H9 (cell line): ENCODE data around the gene BCL7B. TPM values are rescaled to one million over a fixed set of nuclear protein-coding genes. Genes with fewer than 3 reads are reported as not detected.

Experiments used
- DNase-seq: peaks from one replicate; pipeline ENCODE4 v3.0.0-alpha.2; 2017
- H2AFZ ChIP-seq: one replicate; pipeline ENCODE4 v1.6.1; 2013; ENCODE audit warnings: mild to moderate bottlenecking, low read length, control low read depth, moderate library complexity
- H2AK5ac ChIP-seq: 2 replicates; pipeline ENCODE4 v1.6.1; 2013; ENCODE audit warnings: low read length, control low read depth, mixed read lengths; ENCODE audit not compliant: insufficient read length
- H2BK120ac ChIP-seq: one replicate; pipeline ENCODE4 v1.6.1; 2013; ENCODE audit warnings: low read depth, mild to moderate bottlenecking, low read length, control low read depth, inconsistent platforms; ENCODE audit not compliant: poor library complexity, severe bottlenecking
- H2BK12ac ChIP-seq: 2 replicates; pipeline ENCODE4 v1.6.1; 2013; ENCODE audit warnings: low read length, control low read depth, mixed read lengths, low read depth; ENCODE audit not compliant: insufficient read length
- H2BK15ac ChIP-seq: 2 replicates; pipeline ENCODE4 v1.6.1; 2013; ENCODE audit warnings: low read depth, low read length, control low read depth
- H2BK20ac ChIP-seq: one replicate; pipeline ENCODE4 v1.6.1; 2013; ENCODE audit warnings: low read depth, mild to moderate bottlenecking, low read length, control low read depth, inconsistent platforms; ENCODE audit not compliant: poor library complexity, severe bottlenecking
- H2BK5ac ChIP-seq: 2 replicates; pipeline ENCODE4 v1.6.1; 2013; ENCODE audit warnings: low read length, control low read depth, mixed read lengths; ENCODE audit not compliant: insufficient read length
- H3K14ac ChIP-seq: 2 replicates; pipeline ENCODE4 v1.6.1; 2013; ENCODE audit warnings: low read length, control low read depth; ENCODE audit not compliant: insufficient read depth
- H3K18ac ChIP-seq: 2 replicates; pipeline ENCODE4 v1.6.1; 2013; ENCODE audit warnings: low read depth, mild to moderate bottlenecking, mixed read lengths, low read length, control low read depth; ENCODE audit not compliant: insufficient read length
- H3K23ac ChIP-seq: 2 replicates; pipeline ENCODE4 v1.6.1; 2013; ENCODE audit warnings: low read length, control low read depth, mixed read lengths, low read depth; ENCODE audit not compliant: insufficient read length
- H3K23me2 ChIP-seq: 2 replicates; pipeline ENCODE4 v1.6.1; 2013; ENCODE audit warnings: low read depth, mild to moderate bottlenecking, mixed read lengths, low read length, control low read depth; ENCODE audit not compliant: insufficient read length, poor library complexity, severe bottlenecking
- H3K27ac ChIP-seq: 2 replicates; pipeline ENCODE4 v1.5.1; 2013; ENCODE audit warnings: low read length, control low read depth, mixed read lengths, low read depth; ENCODE audit not compliant: insufficient read length
- H3K27me3 ChIP-seq: 2 replicates; pipeline ENCODE4 v1.6.1; 2013; ENCODE audit warnings: low read length, control low read depth, inconsistent platforms; ENCODE audit not compliant: insufficient read depth
- H3K4ac ChIP-seq: 2 replicates; pipeline ENCODE4 v1.6.1; 2013; ENCODE audit warnings: low read depth, mild to moderate bottlenecking, control low read depth, inconsistent platforms, low read length, moderate library complexity
- H3K4me1 ChIP-seq: 2 replicates; pipeline ENCODE4 v1.6.1; 2013; ENCODE audit warnings: low read length, control low read depth, inconsistent platforms; ENCODE audit not compliant: insufficient read depth
- H3K4me2 ChIP-seq: 2 replicates; pipeline ENCODE4 v1.6.1; 2013; ENCODE audit warnings: low read length, control low read depth, mixed read lengths; ENCODE audit not compliant: insufficient read length, insufficient read depth
- H3K56ac ChIP-seq: 2 replicates; pipeline ENCODE4 v1.6.1; 2013; ENCODE audit warnings: low read depth, mild to moderate bottlenecking, mixed read lengths, low read length, control low read depth; ENCODE audit not compliant: insufficient read length
- H3K79me1 ChIP-seq: 2 replicates; pipeline ENCODE4 v1.6.1; 2013; ENCODE audit warnings: low read depth, mild to moderate bottlenecking, moderate library complexity, low read length, control low read depth, inconsistent platforms; ENCODE audit not compliant: insufficient read depth, poor library complexity, severe bottlenecking
- H3K79me2 ChIP-seq: 2 replicates; pipeline ENCODE4 v1.6.1; 2013; ENCODE audit warnings: low read length, control low read depth, inconsistent platforms; ENCODE audit not compliant: insufficient read depth
- H3K9ac ChIP-seq: 2 replicates; pipeline ENCODE4 v1.6.1; 2013; ENCODE audit warnings: low read length, control low read depth, mixed read lengths; ENCODE audit not compliant: insufficient read length; ENCODE audit errors: extremely low read depth
- H3K9me3 ChIP-seq: one replicate; pipeline ENCODE4 v1.6.1; 2013; ENCODE audit warnings: low read depth, low read length, inconsistent platforms; ENCODE audit not compliant: control insufficient read depth
- H3T11ph ChIP-seq: one replicate; pipeline ENCODE4 v1.6.1; 2013; ENCODE audit warnings: mild to moderate bottlenecking, low read length, control low read depth, inconsistent platforms
- H4K20me1 ChIP-seq: one replicate; pipeline ENCODE4 v1.6.1; 2013; ENCODE audit not compliant: control insufficient read depth, insufficient read length, insufficient read depth
- H4K5ac ChIP-seq: 2 replicates; pipeline ENCODE4 v1.6.1; 2013; ENCODE audit warnings: low read depth, mild to moderate bottlenecking, mixed read lengths, low read length, control low read depth; ENCODE audit not compliant: insufficient read length
- H4K8ac ChIP-seq: replicated peaks from 2 replicates; pipeline ENCODE4 v1.6.1; 2013; ENCODE audit warnings: low read length, control low read depth, mixed read lengths, low read depth; ENCODE audit not compliant: insufficient read length
- H4K91ac ChIP-seq: 2 replicates; pipeline ENCODE4 v1.6.1; 2013; ENCODE audit warnings: low read depth, mild to moderate bottlenecking, moderate library complexity, mixed read lengths, low read length, control low read depth; ENCODE audit not compliant: insufficient read length
- H3K27ac Mint-ChIP-seq, 3 experiments: 2 replicates in 2 of 3; 3 replicates in 1 of 3; pipeline ENCODE4 v1.8.0; 2020 to 2021; ENCODE audit warnings: mixed read lengths in 3 of 3, mild to moderate bottlenecking in 1 of 3, moderate library complexity in 1 of 3
- H3K27me3 Mint-ChIP-seq: 2 replicates; pipeline ENCODE4 v1.8.0; 2021; ENCODE audit warnings: low read depth, mild to moderate bottlenecking, moderate library complexity, mixed read lengths
- H3K36me3 Mint-ChIP-seq, 3 experiments: 2 replicates in 2 of 3; 3 replicates in 1 of 3; pipeline ENCODE4 v1.8.0; 2020 to 2021; ENCODE audit warnings: low read depth in 3 of 3, mixed read lengths in 3 of 3; ENCODE audit not compliant: insufficient read depth in 1 of 3
- H3K4me1 Mint-ChIP-seq, 2 experiments: 2 replicates each; pipeline ENCODE4 v1.8.0; 2020; ENCODE audit warnings: mixed read lengths in 2 of 2
- H3K4me3 Mint-ChIP-seq, 2 experiments: 2 replicates in 1 of 2; 3 replicates in 1 of 2; pipeline ENCODE4 v1.8.0; 2020 to 2021; ENCODE audit warnings: mild to moderate bottlenecking in 2 of 2, mixed read lengths in 2 of 2, moderate library complexity in 1 of 2
- H3K9me3 Mint-ChIP-seq, 2 experiments: 2 replicates in 1 of 2; 3 replicates in 1 of 2; pipeline ENCODE4 v1.8.0; 2020; ENCODE audit warnings: mild to moderate bottlenecking in 2 of 2, mixed read lengths in 2 of 2, moderate library complexity in 1 of 2
- WGBS: extraction: QIAGEN DNeasy Blood & Tissue Kit; methylation state at CpG from one replicate; pipeline ENCODE4 v1.1.7; 2013; ENCODE audit warnings: missing lambda C conversion rate, low lambda C conversion rate, mixed read lengths; ENCODE audit not compliant: insufficient read length; ENCODE audit errors: extremely low coverage; 5-methylcytosine and 5-hydroxymethylcytosine counted together
- total RNA-seq: library from RNA; stranded (reverse); gene quantifications from 2 replicates; pipeline ENCODE4 v1.2.1, GENCODE V29; 2021
- TF ChIP-seq, protein P1 (sequence below): fragments of 200-600 bp; sonication (generic); conservative IDR thresholded peaks from 3 replicates; pipeline ENCODE4 v1.8.0; 2021; ENCODE audit warnings: antibody characterized with exemption, mild to moderate bottlenecking

The BCL7B gene
- total RNA-seq, 1 experiment from 2014 or later: 48.9 TPM

GRCh38 chr7:73547841-73548240 lies 9.6 kb downstream of the BCL7B start:
- H3K27ac Mint-ChIP-seq: no peak overlapping the region
- no peak overlapping the region for H2AFZ ChIP-seq
- no peak overlapping the region for H2BK15ac ChIP-seq
- H4K91ac ChIP-seq: no peak overlapping the region
- no peaks in the 10 kb centered on the region for H3K27me3 ChIP-seq
- no peak overlapping the region for H4K8ac ChIP-seq
- H3K27me3 Mint-ChIP-seq: no peaks in the 10 kb centered on the region
- H3K23ac ChIP-seq: no peak overlapping the region
- no CpG with 5 or more reads among the region's 9 CpGs for WGBS
- no peak for DNase-seq
- H3K36me3 Mint-ChIP-seq: peaks cover 10 to 51% (median 34%) of the 10 kb centered on the region in 3 experiments; a peak in 6 of 7 replicates
- H2AK5ac ChIP-seq: no peak overlapping the region
- no peaks in the 10 kb centered on the region for H3K4me1 ChIP-seq
- no peak overlapping the region for H2BK120ac ChIP-seq
- no peaks in the 10 kb centered on the region for H3K4me1 Mint-ChIP-seq
- H3K14ac ChIP-seq: no peak overlapping the region
- no peak overlapping the region for H3K9ac ChIP-seq
- no peak overlapping the region for H3K27ac ChIP-seq
- peaks cover 6% of the 10 kb centered on the region for H3K79me1 ChIP-seq
- H3K4me3 Mint-ChIP-seq: no peak overlapping the region
- H4K5ac ChIP-seq: no peak overlapping the region
- H3K9me3 Mint-ChIP-seq: no peaks in the 10 kb centered on the region
- H3K23me2 ChIP-seq: no peaks in the 10 kb centered on the region
- H3K9me3 ChIP-seq: no peaks in the 10 kb centered on the region
- no peak overlapping the region for H2BK20ac ChIP-seq
- H3K18ac ChIP-seq: no peak overlapping the region
- no peak overlapping the region for H2BK12ac ChIP-seq
- no peak overlapping the region for H3T11ph ChIP-seq
- no peak overlapping the region for H3K4me2 ChIP-seq
- no peak overlapping the region for H3K56ac ChIP-seq
- H4K20me1 ChIP-seq: no peaks in the 10 kb centered on the region
- H3K79me2 ChIP-seq: no peaks in the 10 kb centered on the region; the same call in 1 of the 2 replicates
- no peak overlapping the region for H3K4ac ChIP-seq
- no peak overlapping the region for H2BK5ac ChIP-seq
- TF ChIP-seq, protein P1, sequence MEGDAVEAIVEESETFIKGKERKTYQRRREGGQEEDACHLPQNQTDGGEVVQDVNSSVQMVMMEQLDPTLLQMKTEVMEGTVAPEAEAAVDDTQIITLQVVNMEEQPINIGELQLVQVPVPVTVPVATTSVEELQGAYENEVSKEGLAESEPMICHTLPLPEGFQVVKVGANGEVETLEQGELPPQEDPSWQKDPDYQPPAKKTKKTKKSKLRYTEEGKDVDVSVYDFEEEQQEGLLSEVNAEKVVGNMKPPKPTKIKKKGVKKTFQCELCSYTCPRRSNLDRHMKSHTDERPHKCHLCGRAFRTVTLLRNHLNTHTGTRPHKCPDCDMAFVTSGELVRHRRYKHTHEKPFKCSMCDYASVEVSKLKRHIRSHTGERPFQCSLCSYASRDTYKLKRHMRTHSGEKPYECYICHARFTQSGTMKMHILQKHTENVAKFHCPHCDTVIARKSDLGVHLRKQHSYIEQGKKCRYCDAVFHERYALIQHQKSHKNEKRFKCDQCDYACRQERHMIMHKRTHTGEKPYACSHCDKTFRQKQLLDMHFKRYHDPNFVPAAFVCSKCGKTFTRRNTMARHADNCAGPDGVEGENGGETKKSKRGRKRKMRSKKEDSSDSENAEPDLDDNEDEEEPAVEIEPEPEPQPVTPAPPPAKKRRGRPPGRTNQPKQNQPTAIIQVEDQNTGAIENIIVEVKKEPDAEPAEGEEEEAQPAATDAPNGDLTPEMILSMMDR: no peak
